SK-N-SH treated with all-trans-retinoic acid at 6 μM for 48 hours (cell line): ENCODE data around the gene CLEC7A.

Source experiments
- PPARA ChIP-seq: fragments of 250-450 bp; sonication (Bioruptor Pico); IDR thresholded peaks from 2 replicates; pipeline ENCODE4 v1.5.0; 2020; ENCODE audit warnings: mild to moderate bottlenecking, borderline replicate concordance
- SNAI2 ChIP-seq: fragments of 250-450 bp; sonication (Bioruptor Pico); IDR thresholded peaks from 2 replicates; pipeline ENCODE4 v1.5.0; 2020; ENCODE audit warnings: mild to moderate bottlenecking, moderate library complexity
- ZFP3 ChIP-seq: fragments of 250-450 bp; sonication (Bioruptor Pico); IDR thresholded peaks from 2 replicates; pipeline ENCODE4 v1.5.0; 2020; ENCODE audit warnings: mild to moderate bottlenecking, moderate library complexity
- ZNF565 ChIP-seq: fragments of 450-650 bp; formaldehyde crosslinking; conservative IDR thresholded peaks from 2 replicates; pipeline ENCODE4 v1.5.0; 2020; ENCODE audit warnings: low read depth, mild to moderate bottlenecking, moderate library complexity
- TF ChIP-seq, protein P1 (sequence below): fragments of 250-450 bp; sonication (Bioruptor Pico); IDR thresholded peaks from 2 replicates; pipeline ENCODE4 v1.8.0; 2020; ENCODE audit warnings: mild to moderate bottlenecking, moderate library complexity, borderline replicate concordance
- TF ChIP-seq, protein P2 (sequence below): fragments of 250-450 bp; sonication (Bioruptor Pico); IDR thresholded peaks from 2 replicates; pipeline ENCODE4 v1.5.0; 2020; ENCODE audit warnings: mild to moderate bottlenecking, moderate library complexity

DNA sequence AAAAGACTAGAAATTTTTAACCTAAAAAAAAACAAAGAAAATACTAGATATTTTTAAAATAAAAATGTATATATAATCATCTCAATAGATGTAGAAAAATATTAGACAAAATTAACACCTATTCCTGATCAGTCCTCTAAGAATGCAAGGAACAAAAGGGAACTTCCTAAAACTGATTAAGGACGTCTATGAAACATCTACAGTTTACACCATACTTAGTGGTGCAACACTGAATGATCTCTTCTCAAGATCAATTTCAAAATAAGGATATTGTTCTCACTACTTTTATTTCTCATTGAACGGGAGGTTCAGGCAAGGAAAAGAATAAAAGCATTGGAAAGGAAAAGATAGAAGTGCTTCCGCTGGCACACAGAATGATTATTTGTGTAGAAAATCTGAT, 26.0 kb upstream of the CLEC7A start:
- TF ChIP-seq ZFP3 (CRISPR knock-in tag), result no peak
- no peak for TF ChIP-seq SNAI2 (CRISPR knock-in tag)
- TF ChIP-seq ZNF565 (CRISPR knock-in tag), result no peak
- TF ChIP-seq PPARA (CRISPR knock-in tag), result no peak
- TF ChIP-seq, protein P1, sequence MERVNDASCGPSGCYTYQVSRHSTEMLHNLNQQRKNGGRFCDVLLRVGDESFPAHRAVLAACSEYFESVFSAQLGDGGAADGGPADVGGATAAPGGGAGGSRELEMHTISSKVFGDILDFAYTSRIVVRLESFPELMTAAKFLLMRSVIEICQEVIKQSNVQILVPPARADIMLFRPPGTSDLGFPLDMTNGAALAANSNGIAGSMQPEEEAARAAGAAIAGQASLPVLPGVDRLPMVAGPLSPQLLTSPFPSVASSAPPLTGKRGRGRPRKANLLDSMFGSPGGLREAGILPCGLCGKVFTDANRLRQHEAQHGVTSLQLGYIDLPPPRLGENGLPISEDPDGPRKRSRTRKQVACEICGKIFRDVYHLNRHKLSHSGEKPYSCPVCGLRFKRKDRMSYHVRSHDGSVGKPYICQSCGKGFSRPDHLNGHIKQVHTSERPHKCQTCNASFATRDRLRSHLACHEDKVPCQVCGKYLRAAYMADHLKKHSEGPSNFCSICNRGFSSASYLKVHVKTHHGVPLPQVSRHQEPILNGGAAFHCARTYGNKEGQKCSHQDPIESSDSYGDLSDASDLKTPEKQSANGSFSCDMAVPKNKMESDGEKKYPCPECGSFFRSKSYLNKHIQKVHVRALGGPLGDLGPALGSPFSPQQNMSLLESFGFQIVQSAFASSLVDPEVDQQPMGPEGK (CRISPR knock-in tag), result no peak
- TF ChIP-seq, protein P2, sequence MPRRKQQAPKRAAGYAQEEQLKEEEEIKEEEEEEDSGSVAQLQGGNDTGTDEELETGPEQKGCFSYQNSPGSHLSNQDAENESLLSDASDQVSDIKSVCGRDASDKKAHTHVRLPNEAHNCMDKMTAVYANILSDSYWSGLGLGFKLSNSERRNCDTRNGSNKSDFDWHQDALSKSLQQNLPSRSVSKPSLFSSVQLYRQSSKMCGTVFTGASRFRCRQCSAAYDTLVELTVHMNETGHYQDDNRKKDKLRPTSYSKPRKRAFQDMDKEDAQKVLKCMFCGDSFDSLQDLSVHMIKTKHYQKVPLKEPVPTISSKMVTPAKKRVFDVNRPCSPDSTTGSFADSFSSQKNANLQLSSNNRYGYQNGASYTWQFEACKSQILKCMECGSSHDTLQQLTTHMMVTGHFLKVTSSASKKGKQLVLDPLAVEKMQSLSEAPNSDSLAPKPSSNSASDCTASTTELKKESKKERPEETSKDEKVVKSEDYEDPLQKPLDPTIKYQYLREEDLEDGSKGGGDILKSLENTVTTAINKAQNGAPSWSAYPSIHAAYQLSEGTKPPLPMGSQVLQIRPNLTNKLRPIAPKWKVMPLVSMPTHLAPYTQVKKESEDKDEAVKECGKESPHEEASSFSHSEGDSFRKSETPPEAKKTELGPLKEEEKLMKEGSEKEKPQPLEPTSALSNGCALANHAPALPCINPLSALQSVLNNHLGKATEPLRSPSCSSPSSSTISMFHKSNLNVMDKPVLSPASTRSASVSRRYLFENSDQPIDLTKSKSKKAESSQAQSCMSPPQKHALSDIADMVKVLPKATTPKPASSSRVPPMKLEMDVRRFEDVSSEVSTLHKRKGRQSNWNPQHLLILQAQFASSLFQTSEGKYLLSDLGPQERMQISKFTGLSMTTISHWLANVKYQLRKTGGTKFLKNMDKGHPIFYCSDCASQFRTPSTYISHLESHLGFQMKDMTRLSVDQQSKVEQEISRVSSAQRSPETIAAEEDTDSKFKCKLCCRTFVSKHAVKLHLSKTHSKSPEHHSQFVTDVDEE (CRISPR knock-in tag), result no peak
